Kasumi-1 (cell line): ENCODE measurements around the gene DALRD3.

Source experiments
- DNase-seq, 2 experiments: peaks; one replicate each; lab custom pipeline; 2025; lab: John Stamatoyannopoulos, UW

Gene DALRD3

DNA sequence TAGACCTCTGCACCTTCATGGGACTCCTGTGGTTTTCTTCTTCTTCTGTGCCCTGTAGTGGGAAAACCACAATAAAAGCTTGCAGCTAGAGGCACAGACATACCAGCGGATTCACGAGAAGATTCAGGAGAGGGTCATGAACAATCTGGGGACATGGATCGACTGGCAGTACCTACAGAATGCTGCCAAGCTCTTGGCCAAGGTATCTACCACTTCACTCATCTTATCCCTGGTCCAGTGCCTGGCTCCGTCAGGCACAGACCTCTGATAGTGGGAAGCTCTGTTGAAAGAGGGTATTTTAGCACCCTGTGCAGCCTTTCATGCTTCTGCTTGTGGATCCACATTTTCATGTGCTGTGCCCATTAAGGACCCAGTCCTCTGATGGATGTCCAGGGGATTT lies 38.1 kb downstream of the DALRD3 start:
- no peak for DNase-seq

- DNase-seq, result no peak
These were observed 38.9 kb downstream of the DALRD3 start for GRCh38 chr3:48979451-48979850.

DNA sequence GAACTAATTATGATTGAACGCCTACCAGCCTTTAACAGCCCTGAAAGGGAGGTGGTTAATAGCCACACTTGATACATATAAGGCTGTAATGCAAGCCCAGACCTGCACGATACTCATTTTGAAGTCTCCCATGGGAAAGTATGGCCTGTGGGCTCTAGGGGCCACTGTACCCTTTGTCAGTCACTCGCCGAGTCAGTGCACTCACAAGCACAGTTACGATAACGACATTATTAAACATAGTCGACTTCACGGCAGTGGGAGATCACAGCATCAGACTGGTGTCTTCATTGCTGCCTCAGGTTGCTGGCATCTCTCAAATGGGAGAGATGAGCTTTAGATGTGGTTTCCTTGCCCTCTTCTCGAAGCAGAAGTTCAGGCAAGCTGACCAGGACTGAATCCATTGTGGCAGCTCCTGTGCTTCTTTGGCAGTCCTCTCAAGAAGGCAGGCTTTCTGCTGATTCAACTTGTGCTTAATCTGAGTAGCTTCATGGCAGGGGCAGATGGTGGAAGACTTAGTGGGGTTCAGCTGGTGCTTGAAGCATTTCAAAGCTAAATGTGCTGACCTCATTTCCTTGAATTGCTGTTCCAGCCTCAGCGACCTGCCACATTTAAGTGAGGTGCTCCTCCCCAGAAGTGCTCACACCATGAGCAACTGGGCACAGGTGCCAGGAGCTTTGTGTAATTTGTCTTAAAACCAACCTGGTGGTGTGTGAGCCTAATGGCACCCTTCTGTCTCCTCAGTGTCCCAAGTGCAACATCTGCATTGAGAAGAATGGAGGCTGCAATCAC lies 44.1 kb downstream of the DALRD3 start:
- no peak for DNase-seq

GRCh38 chr3:48970586-48970985 lies 47.8 kb downstream of the DALRD3 start:
- DNase-seq, result no peak

- no peak for DNase-seq
These were observed 51.5 kb downstream of the DALRD3 start for GRCh38 chr3:48966876-48967361.

DNA sequence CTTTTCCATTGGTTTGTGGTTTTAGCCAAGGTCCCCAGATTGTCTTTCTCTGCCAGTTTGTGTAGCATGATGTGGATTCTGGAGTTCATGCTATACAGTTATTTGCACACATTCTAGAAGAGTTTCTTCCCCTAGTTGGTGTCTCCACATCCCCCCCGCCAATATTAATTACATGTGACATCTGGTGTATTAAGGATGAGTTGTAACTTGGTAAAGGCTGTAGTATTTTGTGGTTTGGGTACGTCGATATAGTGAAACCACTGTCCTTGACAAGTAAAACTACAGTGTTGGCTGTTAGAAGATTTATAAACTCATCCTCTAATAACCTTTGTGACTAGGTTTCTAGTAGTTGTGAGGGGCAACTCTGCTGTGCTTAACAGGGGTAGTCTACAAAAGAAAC lies 52.0 kb downstream of the DALRD3 start:
- DNase-seq, result no peak
